GM12891 (cell line): ENCODE data around the gene PPT2.
"Not testable (repeated sequence)": the region's sequence is repeated elsewhere in the genome, so short reads cannot be mapped to it uniquely, and the experiment has no call there.

ENCODE experiments used
- DNase-seq: peaks from one replicate; pipeline ENCODE4 v3.0.0; 2011; ENCODE audit warnings: low spot score; ENCODE audit not compliant: insufficient read length
- FAIRE-seq: peaks from 2 replicates; lab custom pipeline; 2011; peaks lifted over from hg19 to GRCh38; lab: Jason Lieb, UNC
- PAX5 ChIP-seq: IDR thresholded peaks from 2 replicates; pipeline ENCODE4 v1.6.1; 2011; ENCODE audit warnings: low read length, moderate library complexity, mild to moderate bottlenecking; ENCODE audit not compliant: insufficient read depth, severe bottlenecking
- POLR2A ChIP-seq: IDR thresholded peaks from 2 replicates; pipeline ENCODE4 v1.6.1; 2011; ENCODE audit warnings: low read depth, low read length, control low read depth
- POLR2AphosphoS5 ChIP-seq: IDR thresholded peaks from 2 replicates; pipeline ENCODE4 v1.6.1; 2011; ENCODE audit warnings: low read depth, low read length, control low read depth
- POU2F2 ChIP-seq: IDR thresholded peaks from 2 replicates; pipeline ENCODE4 v1.6.1; 2011; ENCODE audit warnings: low read depth, mild to moderate bottlenecking, control low read depth, low read length, moderate library complexity
- SPI1 ChIP-seq: IDR thresholded peaks from 2 replicates; pipeline ENCODE4 v1.6.1; 2011; ENCODE audit warnings: low read depth, low read length, control low read depth
- TAF1 ChIP-seq: IDR thresholded peaks from 2 replicates; pipeline ENCODE4 v1.6.1; 2011; ENCODE audit warnings: low read depth, low read length, control low read depth

Gene PPT2

DNA sequence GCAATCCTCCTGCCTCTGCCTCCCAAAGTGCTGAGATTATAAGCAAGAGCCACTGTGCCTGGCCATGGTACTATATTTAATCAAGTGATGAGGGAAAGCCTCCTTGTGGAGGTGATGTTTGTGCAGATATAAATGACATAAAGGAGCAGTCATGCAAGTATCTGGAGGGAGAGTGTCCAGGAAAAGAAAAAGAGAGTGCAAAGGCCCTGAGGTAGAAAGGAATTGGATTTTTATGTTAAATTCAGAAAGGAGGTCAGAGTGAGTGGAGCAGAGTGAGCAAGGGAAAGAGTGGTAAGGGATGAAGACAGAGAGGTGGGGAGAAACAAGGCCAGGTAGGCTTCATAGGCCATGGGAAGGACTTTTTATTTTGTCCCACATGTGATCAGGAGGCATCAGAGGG is 16.5 kb upstream of the PPT2 start:
- no peak for TF ChIP-seq TAF1
- TF ChIP-seq POU2F2, result no peak
- no peak for TF ChIP-seq SPI1
- TF ChIP-seq POLR2A, result no peak
- no peak for TF ChIP-seq POLR2AphosphoS5
- TF ChIP-seq PAX5, result no peak
- DNase-seq, result no peak
- FAIRE-seq, result no peak

DNA sequence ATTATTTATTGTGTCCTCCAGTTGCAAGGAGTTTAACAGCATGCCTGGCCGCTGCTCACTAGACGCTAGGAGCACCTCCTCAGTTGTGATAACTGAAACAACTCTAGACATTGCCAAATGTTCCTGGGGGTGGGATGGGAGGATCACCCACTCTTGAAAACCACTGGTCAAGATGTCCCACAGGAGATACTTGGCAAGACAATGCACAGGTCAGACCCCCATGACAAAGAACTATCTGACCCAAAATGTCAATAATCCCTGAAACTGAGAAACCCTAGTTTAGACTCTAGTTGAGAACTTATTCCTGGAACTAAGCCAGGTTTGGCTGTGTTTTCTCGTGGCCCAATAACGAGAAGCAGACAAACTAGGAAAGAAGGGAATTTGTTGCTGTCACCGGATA is 14.4 kb upstream of the PPT2 start:
- TF ChIP-seq SPI1, result no peak
- no peak for TF ChIP-seq PAX5
- TF ChIP-seq POLR2A, result no peak
- no peak for TF ChIP-seq POU2F2
- no peak for TF ChIP-seq TAF1
- no peak for TF ChIP-seq POLR2AphosphoS5
- no peak for FAIRE-seq
- DNase-seq, result no peak

DNA sequence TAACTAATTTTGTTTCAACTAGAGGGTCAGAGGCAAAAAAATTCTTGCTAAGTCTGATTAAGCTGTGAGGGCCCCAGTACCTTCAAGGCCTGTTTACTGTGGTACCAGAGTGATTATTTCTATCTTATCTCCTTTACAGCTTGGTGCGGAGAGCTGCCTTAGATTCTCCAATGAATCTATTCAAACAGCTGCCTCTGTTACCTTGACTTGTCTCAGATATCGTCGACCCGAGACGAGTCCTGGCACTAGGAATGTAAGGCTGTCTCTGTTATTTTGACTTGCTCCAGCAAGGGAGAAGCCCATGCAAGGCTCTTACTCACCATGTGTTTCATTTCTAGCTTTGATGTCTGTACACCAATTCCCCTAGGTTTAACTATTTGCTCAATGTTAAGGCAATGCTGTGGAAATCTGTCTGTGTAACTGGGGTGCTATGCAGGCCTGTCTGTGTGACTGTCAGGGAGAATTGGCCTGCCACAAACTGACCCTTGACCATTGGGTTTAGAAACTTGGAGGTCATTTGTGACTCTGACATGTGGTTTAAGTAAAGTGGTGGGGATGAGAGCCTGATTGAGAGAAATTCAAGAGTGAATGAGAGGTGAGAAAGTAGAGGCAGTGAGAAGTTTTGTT is 13.4 kb upstream of the PPT2 start:
- DNase-seq (no peak), FAIRE-seq (no peak)
- TF ChIP-seq POLR2A (no peak), POLR2AphosphoS5 (no peak), PAX5 (no peak), POU2F2 (no peak), SPI1 (no peak), TAF1 (no peak)

DNA sequence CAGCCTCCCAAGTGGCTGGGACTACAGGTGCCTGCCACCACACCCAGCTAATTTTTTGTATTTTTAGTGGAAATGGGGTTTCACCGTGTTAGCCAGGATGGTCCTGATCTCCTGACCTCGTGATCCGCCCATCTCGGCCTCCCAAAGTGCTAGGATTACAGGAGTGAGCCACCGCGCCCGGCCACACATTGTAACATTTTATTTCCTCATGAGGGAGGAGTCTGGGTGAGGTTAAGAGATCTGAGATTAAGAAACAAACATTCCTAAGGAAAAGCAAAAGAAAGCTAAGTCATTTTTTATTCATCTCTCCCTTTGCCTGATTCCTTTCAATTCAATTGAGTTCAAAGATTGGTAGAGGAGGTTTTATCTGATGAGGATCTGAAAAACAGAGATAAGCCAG is 9.7 kb upstream of the PPT2 start:
- not testable (repeated sequence) for DNase-seq, FAIRE-seq

DNA sequence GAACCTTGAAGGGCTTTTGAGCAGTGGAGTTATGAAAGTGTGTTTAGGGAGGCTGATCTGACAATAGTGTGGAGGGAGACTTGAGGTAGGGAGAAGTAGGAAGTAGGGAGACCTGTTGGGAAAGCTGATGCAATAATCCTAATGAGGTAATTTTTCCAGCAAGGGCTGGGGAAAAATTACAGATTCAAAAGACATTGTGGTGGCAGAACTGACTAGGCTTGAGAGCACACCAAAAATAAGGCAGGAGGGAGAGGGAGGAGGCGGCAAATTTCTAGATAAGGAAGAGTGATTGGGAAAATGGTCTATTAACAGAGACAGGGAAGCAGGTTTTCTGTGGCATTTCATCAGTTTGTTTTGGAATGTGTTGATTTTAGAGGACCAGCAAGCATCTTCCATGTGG is 7.7 kb upstream of the PPT2 start:
- DNase-seq (no peak), FAIRE-seq (no peak)
- TF ChIP-seq POU2F2, result no peak
- TF ChIP-seq PAX5, result no peak
- no peak for TF ChIP-seq TAF1
- TF ChIP-seq POLR2A, result no peak
- TF ChIP-seq SPI1, result no peak
- no peak for TF ChIP-seq POLR2AphosphoS5

DNA sequence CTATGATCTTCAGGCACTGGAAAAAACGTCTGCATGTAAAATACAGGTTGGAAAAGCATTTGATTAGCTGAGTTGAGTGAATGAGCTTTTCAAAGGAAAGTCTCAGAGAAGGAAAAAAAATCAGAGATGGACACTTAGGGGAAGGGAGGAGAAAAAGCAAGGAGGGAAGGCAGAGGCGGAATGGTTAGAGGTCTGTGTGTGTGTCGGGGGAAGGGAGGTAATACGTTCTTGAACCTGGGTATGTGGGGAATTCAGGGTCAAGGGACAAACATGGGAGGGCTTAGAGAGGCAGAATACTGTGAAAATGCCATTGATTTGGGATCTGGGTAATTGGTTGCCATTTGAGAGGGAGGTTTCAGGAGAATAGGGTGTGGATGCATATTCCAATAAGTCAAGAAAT is 7.3 kb upstream of the PPT2 start:
- DNase-seq (no peak), FAIRE-seq (no peak)
- TF ChIP-seq POU2F2 (no peak), SPI1 (no peak), PAX5 (no peak), TAF1 (no peak), POLR2A (no peak), POLR2AphosphoS5 (no peak)

DNA sequence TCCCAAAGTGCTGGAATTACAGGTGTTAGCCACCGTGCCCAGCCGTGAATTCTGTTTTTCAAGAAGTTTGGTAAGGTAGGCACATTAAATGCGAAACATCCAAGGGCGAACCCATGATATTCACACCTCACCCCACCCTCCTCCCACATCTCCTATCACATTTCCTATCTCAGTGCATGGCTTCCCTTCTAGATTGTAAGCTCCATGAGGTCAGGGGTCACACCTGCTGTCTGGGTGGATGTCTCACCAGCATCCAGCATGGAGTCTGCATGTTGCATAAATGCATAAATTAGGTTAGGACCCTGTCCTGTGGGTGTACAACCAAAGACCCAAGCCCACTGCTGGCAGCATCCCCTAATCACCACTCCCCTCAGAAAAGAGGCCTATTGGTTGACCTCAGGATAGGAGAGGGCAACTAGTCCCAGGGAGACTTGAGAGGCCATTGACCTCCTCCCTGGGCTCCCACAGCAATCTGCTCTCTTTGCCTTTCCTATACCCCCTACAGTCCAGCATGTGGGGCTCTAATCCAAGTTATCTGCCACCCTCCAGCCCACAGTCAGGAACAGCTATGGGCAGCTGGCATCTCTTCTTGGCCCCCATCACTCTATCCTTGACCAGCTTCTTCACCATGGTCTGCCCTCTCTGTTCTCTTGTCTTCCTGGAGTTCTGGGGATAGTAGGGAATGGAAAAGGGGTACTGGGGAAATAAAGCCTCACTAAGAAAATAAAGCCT is 6.4 kb upstream of the PPT2 start:
- FAIRE-seq, result no peak
- no peak for DNase-seq
- no peak for TF ChIP-seq POLR2AphosphoS5
- no peak for TF ChIP-seq SPI1
- no peak for TF ChIP-seq PAX5
- TF ChIP-seq POU2F2, result no peak
- TF ChIP-seq POLR2A, result no peak
- TF ChIP-seq TAF1, result no peak

DNA sequence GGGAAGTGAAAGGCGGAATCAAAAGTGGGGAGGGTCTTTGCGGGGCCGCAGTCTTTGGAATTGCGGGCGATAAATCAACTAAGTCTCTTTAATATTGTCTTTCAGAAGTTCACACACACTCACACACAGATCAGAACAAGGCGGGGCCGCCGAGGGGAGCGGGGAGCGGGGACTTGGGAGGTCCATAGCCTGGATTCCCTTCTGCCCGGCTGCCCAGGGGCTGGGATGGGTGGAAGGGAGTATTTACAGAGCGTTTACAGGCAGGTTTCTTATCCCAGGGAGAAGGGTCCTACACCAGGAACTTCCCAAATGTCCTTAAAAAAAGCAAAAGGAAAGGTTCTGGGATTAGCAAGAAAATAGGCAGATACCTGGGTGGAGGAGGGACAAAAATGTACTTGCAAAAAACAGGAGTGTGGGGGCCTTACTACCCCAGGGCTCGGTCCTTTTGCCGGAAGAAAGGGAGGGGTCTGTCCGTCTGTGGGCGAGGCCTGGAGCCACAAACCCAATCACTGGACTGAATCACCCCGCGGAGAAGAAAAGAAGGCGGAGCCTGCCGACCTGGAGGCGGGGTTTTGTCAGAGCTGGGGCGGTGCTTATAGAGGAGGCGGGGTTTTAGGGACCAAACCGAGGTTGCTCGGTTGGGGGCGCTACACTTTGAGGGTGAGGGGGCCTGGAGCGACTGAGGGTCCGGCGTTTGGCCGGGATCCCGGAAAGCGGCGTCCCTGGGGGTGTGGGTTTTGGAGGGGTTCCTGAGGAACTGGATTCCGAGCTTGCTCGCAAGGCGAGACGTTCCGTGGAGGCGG is 5.5 kb upstream of the PPT2 start:
- TF ChIP-seq POLR2A, result no peak
- no peak for TF ChIP-seq SPI1
- TF ChIP-seq PAX5, result no peak
- no peak for TF ChIP-seq POLR2AphosphoS5
- TF ChIP-seq POU2F2, result no peak
- TF ChIP-seq TAF1, result no peak
- DNase-seq (no peak), FAIRE-seq (no peak)

DNA sequence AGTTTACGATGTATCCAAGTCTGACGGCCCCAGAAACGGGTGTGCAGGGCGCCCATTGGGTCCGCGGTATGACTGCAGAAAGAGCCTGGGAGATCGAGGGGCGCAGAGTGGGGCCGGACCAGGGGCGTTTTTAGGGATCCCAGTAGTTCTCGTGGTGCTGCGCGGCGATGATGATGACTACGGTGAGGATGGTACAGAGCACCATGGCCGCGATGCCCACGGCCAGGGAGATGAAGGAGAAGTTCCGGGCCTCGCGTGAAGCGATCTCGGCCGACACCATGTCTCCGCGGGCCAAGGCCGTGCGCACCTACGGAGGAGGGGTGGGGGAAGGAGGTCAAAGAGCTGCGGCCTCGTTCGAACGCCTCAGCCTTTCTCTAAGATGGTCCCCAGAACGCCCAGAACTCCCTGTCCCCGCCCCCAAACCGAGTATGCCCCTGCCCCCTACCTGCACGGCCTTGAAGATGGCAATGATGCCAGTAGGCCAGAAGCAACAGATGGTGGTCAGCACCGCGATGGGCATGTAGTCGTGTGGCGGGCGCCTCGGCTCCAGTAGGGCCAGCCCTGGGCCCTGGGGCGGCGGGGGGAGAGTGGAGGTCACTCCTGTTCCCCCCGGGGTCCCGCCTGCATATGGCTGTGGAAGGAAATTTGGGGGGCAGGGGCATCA is 4.7 kb upstream of the PPT2 start:
- TF ChIP-seq POU2F2, result no peak
- no peak for TF ChIP-seq TAF1
- TF ChIP-seq POLR2A, result no peak
- no peak for TF ChIP-seq SPI1
- TF ChIP-seq PAX5, result no peak
- no peak for TF ChIP-seq POLR2AphosphoS5
- FAIRE-seq, result no peak

More for the DNA sequence above, 4.7 kb upstream of the PPT2 start:
- no peak for DNase-seq
